IMR-90 (cell line): ENCODE measurements around the gene HECW1. TPM values are rescaled to one million over a fixed set of nuclear protein-coding genes. Genes with fewer than 3 reads are reported as not detected.

Experiments used
- ATAC-seq: fragments of 200-7000 bp; cut with Tn5 transposase; 2 replicates; pipeline ENCODE4 v1.9.1; 2020; ENCODE audit warnings: low read depth, mild to moderate bottlenecking, moderate library complexity
- BruUV-seq: library from RNA; stranded (reverse); fragments of 400-500 nt; replicated peaks from 2 replicates; lab custom pipeline; 2021; lab: Mats Ljungman, UMichigan
- CTCF ChIA-PET: fragments of 300-600 bp; formaldehyde crosslinking; extraction: SDS; loops from one replicate; lab custom pipeline; 2021; ENCODE audit warnings: antibody characterized with exemption; lab: Yijun Ruan, JAX
- POLR2A ChIA-PET: fragments of 300-600 bp; sonication (Branson Sonifier 250); formaldehyde crosslinking; loops from one replicate; lab custom pipeline; 2022; ENCODE audit warnings: antibody characterized with exemption; ENCODE audit not compliant: unreplicated experiment; lab: Charles Lee
- DNase-seq: peaks from one replicate; pipeline ENCODE4 v3.0.0; 2013
- H2AFZ ChIP-seq: replicated peaks from 2 replicates; pipeline ENCODE3; 2013; ENCODE audit warnings: low read length, mild to moderate bottlenecking; ENCODE audit not compliant: poor library complexity
- H2AK5ac ChIP-seq: 2 replicates; pipeline ENCODE4 v1.6.1; 2013; ENCODE audit warnings: low read depth, low read length, inconsistent platforms
- H2AK9ac ChIP-seq: replicated peaks from 2 replicates; pipeline ENCODE3; 2013; ENCODE audit warnings: mild to moderate bottlenecking, low read depth, low read length, moderate library complexity; ENCODE audit not compliant: poor library complexity
- H2BK120ac ChIP-seq: 2 replicates; pipeline ENCODE4 v1.6.1; 2013; ENCODE audit warnings: low read depth, low read length, inconsistent platforms
- H2BK15ac ChIP-seq: 3 replicates; pipeline ENCODE4 v1.6.1; 2013; ENCODE audit warnings: low read depth, low read length, inconsistent platforms
- H2BK20ac ChIP-seq: 2 replicates; pipeline ENCODE4 v1.6.1; 2013; ENCODE audit warnings: low read depth, mild to moderate bottlenecking, inconsistent platforms, low read length, moderate library complexity
- H2BK5ac ChIP-seq: 2 replicates; pipeline ENCODE4 v1.6.1; 2013; ENCODE audit warnings: mild to moderate bottlenecking, low read depth, low read length, inconsistent platforms; ENCODE audit not compliant: poor library complexity, severe bottlenecking
- H3K14ac ChIP-seq: replicated peaks from 2 replicates; pipeline ENCODE4 v1.6.1; 2013; ENCODE audit warnings: low read depth, low read length, inconsistent platforms
- H3K18ac ChIP-seq: 2 replicates; pipeline ENCODE4 v1.6.1; 2013; ENCODE audit warnings: low read depth, low read length, control low read depth
- H3K23ac ChIP-seq: 2 replicates; pipeline ENCODE4 v1.6.1; 2013; ENCODE audit warnings: low read depth, low read length, inconsistent platforms
- H3K27ac ChIP-seq: 2 replicates; pipeline ENCODE4 v1.5.1; 2013; ENCODE audit warnings: mild to moderate bottlenecking, control low read depth, low read length; ENCODE audit not compliant: insufficient read depth
- H3K27me3 ChIP-seq: 2 replicates; pipeline ENCODE4 v1.6.1; 2013; ENCODE audit warnings: low read length; ENCODE audit not compliant: control insufficient read depth, insufficient read depth
- H3K36me3 ChIP-seq: 2 replicates; pipeline ENCODE4 v1.6.1; 2013; ENCODE audit warnings: low read length, mixed read lengths; ENCODE audit not compliant: control insufficient read depth, insufficient read depth
- H3K4ac ChIP-seq: 2 replicates; pipeline ENCODE4 v1.6.1; 2013; ENCODE audit warnings: low read depth, low read length, inconsistent platforms
- H3K4me1 ChIP-seq: 2 replicates; pipeline ENCODE4 v1.6.1; 2013; ENCODE audit warnings: low read length, mixed read lengths; ENCODE audit not compliant: control insufficient read depth, insufficient read depth
- H3K4me2 ChIP-seq: 2 replicates; pipeline ENCODE4 v1.6.1; 2013; ENCODE audit warnings: low read depth, mild to moderate bottlenecking, control low read depth, low read length, moderate library complexity
- H3K4me3 ChIP-seq: 2 replicates; pipeline ENCODE4 v1.5.1; 2013; ENCODE audit warnings: low read depth, mild to moderate bottlenecking, control low read depth, low read length, moderate library complexity; ENCODE audit not compliant: insufficient read depth
- H3K56ac ChIP-seq: 2 replicates; pipeline ENCODE4 v1.6.1; 2013; ENCODE audit warnings: low read length, inconsistent platforms; ENCODE audit not compliant: insufficient read depth; ENCODE audit errors: extremely low read depth
- H3K79me1 ChIP-seq, 2 experiments: 2 replicates each; pipeline ENCODE4 v1.6.1; 2013; ENCODE audit warnings: low read length in 2 of 2, inconsistent platforms in 1 of 2, low read depth in 1 of 2
- H3K9ac ChIP-seq: 2 replicates; pipeline ENCODE4 v1.6.1; 2013; ENCODE audit warnings: low read depth, low read length, control low read depth
- H3K9me1 ChIP-seq: 2 replicates; pipeline ENCODE4 v1.6.1; 2013; ENCODE audit warnings: low read length, inconsistent platforms; ENCODE audit not compliant: insufficient read depth
- H3K9me3 ChIP-seq: 2 replicates; pipeline ENCODE4 v1.6.1; 2013; ENCODE audit warnings: low read length; ENCODE audit not compliant: control insufficient read depth, insufficient read depth
- H4K20me1 ChIP-seq: 2 replicates; pipeline ENCODE4 v1.6.1; 2013; ENCODE audit warnings: low read length, inconsistent platforms; ENCODE audit not compliant: insufficient read depth
- H4K5ac ChIP-seq: 2 replicates; pipeline ENCODE4 v1.6.1; 2013; ENCODE audit warnings: mild to moderate bottlenecking, low read depth, low read length, control low read depth
- H4K8ac ChIP-seq, 2 experiments: 2 replicates each; pipeline ENCODE4 v1.6.1; 2013; ENCODE audit warnings: low read depth in 2 of 2, low read length in 2 of 2, control low read depth in 1 of 2, inconsistent platforms in 1 of 2
- H4K91ac ChIP-seq: 2 replicates; pipeline ENCODE4 v1.6.1; 2013; ENCODE audit warnings: low read depth, low read length, inconsistent platforms; ENCODE audit not compliant: insufficient read depth
- CHD1 ChIP-seq: IDR thresholded peaks from 2 replicates; pipeline ENCODE4 v1.6.1; 2012; ENCODE audit warnings: low read depth, low read length, improper control_type of control experiment
- CTCF ChIP-seq: conservative IDR thresholded peaks from 2 replicates; pipeline ENCODE4 v1.5.1; 2012; ENCODE audit warnings: mild to moderate bottlenecking, low read depth, low read length, improper control_type of control experiment
- ELK1 ChIP-seq: fragments of 150-350 bp; IDR thresholded peaks from 2 replicates; pipeline ENCODE4 v1.6.1; 2016; ENCODE audit warnings: low read depth, mild to moderate bottlenecking, low read length, moderate library complexity, borderline replicate concordance
- MAFK ChIP-seq: IDR thresholded peaks from 2 replicates; pipeline ENCODE4 v1.6.1; 2012; ENCODE audit warnings: low read depth, low read length, improper control_type of control experiment
- MXI1 ChIP-seq: IDR thresholded peaks from 2 replicates; pipeline ENCODE4 v1.6.1; 2012; ENCODE audit warnings: low read depth, mild to moderate bottlenecking, low read length, moderate library complexity, borderline replicate concordance
- RCOR1 ChIP-seq: IDR thresholded peaks from 2 replicates; pipeline ENCODE4 v1.6.1; 2012; ENCODE audit warnings: mild to moderate bottlenecking, low read length, improper control_type of control experiment; ENCODE audit not compliant: insufficient replicate concordance
- SMC3 ChIP-seq: fragments of 150-350 bp; IDR thresholded peaks from 2 replicates; pipeline ENCODE4 v1.6.1; 2016; ENCODE audit warnings: low read depth, mild to moderate bottlenecking, antibody characterized with exemption, low read length, moderate library complexity
- WGBS, 2 experiments: methylation state at CpG; one replicate each; pipeline versions ENCODE4 v1.1.5 to v1.1.7; 2013; ENCODE audit warnings: missing lambda C conversion rate in 2 of 2; ENCODE audit not compliant: insufficient read length in 1 of 2; ENCODE audit errors: extremely low coverage in 2 of 2; 5-methylcytosine and 5-hydroxymethylcytosine counted together
- dilution Hi-C: fragments of 300-500 bp; cut with HindIII; formaldehyde crosslinking; loops from one replicate; pipeline ENCODE4 v1.14.3; 2018; ENCODE audit warnings: low sequenced_read_pairs; ENCODE audit not compliant: unreplicated experiment
- in situ Hi-C: fragments of 300-500 bp; cut with MboI; formaldehyde crosslinking; loops from 3 replicates; pipeline ENCODE4 v1.14.3; 2019; ENCODE audit warnings: low sequenced_read_pairs, inconsistent platforms, mixed read lengths
- intact Hi-C: fragments of 100-400 bp; cut with micrococcal nuclease; formaldehyde crosslinking; loops from 2 replicates; pipeline ENCODE4 v1.10.0; 2022
- polyA plus RNA-seq, 3 experiments: library from polyadenylated mRNA; depleted of rRNA; stranded (reverse); fragments of >200 nt; gene quantifications; 2 replicates each; pipeline ENCODE4 v1.2.3, GENCODE V29; 2012; ENCODE audit warnings: low replicate concordance in 1 of 3
- total RNA-seq: library from RNA; depleted of rRNA; stranded (reverse); fragments of >200 nt; gene quantifications from 2 replicates; pipeline ENCODE4 v1.2.3, GENCODE V29; 2012
- TF ChIP-seq, protein P1 (sequence below): fragments of 150-350 bp; IDR thresholded peaks from 2 replicates; pipeline ENCODE4 v1.6.1; 2017; ENCODE audit warnings: mild to moderate bottlenecking, antibody characterized with exemption, low read length, low read depth

Gene HECW1
- total and polyA plus RNA-seq, 2 of the 4 experiments (the other 2 are of a cell fraction), result 0.56 to 1.3 TPM

DNA sequence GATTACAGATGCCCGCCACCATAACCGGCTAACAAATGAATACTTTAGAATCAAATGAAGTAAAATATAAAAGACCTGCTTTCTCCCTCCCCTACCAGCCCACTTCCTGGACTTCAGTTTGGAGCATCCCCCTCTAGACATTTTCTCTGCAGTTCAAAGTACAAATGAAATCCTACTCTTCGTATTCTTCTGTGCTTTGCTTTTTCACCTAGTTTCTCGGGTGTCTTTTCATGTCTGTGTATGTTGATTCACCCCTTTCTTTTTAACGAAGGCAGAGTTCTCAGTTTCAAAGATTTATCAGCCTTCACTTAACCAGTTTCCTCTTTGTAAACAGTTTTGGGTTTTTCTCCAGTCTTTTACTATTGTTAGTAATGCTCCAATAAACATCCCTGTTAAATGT lies 324.6 kb downstream of the HECW1 start:
- Histone ChIP-seq H2AFZ (no peak overlapping the region), H4K5ac (no peak overlapping the region), H3K9me3 (no peaks in the 10 kb centered on the region), H2BK5ac (no peak overlapping the region), H3K79me1 (no peaks in the 10 kb centered on the region), H3K36me3 (no peaks in the 10 kb centered on the region), H4K20me1 (peaks cover 6% of the 10 kb centered on the region; the same call in 1 of the 2 replicates), H2AK9ac (no peak overlapping the region), H4K8ac (no peak overlapping the region), H3K4me3 (no peak overlapping the region), H2BK15ac (no peak overlapping the region), H3K14ac (no peak overlapping the region), H3K4me2 (no peak overlapping the region), H3K4ac (no peak overlapping the region), H2AK5ac (no peak overlapping the region), H3K18ac (no peak overlapping the region), H3K9me1 (no peaks in the 10 kb centered on the region), H2BK20ac (no peak overlapping the region), H3K56ac (no peak overlapping the region), H3K9ac (no peak overlapping the region), H3K23ac (no peak overlapping the region), H4K91ac (no peak overlapping the region), H3K27me3 (0 out of 2 replicates have a peak, but pooled peaks cover 2% of the 10 kb centered on the region), H3K4me1 (no peaks in the 10 kb centered on the region), H2BK120ac (no peak overlapping the region), H3K27ac (no peak overlapping the region)
- intact Hi-C loops (no loop called here), in situ Hi-C loops (no loop called here), dilution Hi-C loops (no loop called here)
- DNase-seq (no peak), ATAC-seq (no peak)
- ChIA-PET POLR2A (no interaction called here), CTCF (no interaction called here)
- WGBS, 2 experiments, result no CpG with 5 or more reads among the region's 5 CpGs
- no peak for TF ChIP-seq ELK1
- no peak for TF ChIP-seq CHD1
- no peak for TF ChIP-seq RCOR1
- TF ChIP-seq, protein P1, sequence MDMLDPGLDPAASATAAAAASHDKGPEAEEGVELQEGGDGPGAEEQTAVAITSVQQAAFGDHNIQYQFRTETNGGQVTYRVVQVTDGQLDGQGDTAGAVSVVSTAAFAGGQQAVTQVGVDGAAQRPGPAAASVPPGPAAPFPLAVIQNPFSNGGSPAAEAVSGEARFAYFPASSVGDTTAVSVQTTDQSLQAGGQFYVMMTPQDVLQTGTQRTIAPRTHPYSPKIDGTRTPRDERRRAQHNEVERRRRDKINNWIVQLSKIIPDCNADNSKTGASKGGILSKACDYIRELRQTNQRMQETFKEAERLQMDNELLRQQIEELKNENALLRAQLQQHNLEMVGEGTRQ, result no peak
- no peak for TF ChIP-seq CTCF
- no peak for TF ChIP-seq MXI1
- TF ChIP-seq SMC3, result no peak
- TF ChIP-seq MAFK, result no peak
- BruUV-seq, result no TSS peak
